ENCODE measurements around the gene CCDC160. TPM values are rescaled to one million over a fixed set of nuclear protein-coding genes. Genes with fewer than 3 reads are reported as not detected.

The CCDC160 gene
- total and polyA plus RNA-seq, 2 of the 8 experiments (the other 6 are each of a cell fraction or from before 2014, with no cell fraction given), result 0.92 to 2.6 TPM

DNA sequence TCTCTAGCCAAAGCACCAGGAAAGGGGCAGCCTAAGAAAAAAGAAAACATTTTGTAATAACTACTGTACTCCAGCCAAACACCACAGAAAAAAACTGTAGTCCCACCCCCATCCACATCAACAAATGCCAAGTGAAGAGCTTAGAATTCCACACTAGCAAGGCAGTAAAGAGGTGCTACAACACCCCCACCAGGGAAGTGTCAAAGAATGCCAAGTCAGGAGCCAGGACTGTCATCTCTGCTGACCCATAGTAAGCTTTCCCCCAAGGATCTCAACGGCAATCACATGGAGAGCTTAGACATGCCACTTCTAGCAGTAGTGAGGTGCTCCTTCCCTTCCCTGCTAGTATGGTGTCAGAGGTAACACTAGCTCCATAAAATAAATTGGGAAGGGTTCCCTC, 34.4 kb upstream of the CCDC160 start:
- H3K18ac ChIP-seq (ENCODE audit: extremely low read depth, low read length), result no peak overlapping the region
- H3K79me1 ChIP-seq (ENCODE audit: low read depth, low read length), result no peaks in the 10 kb centered on the region
- no peak overlapping the region for H2AK5ac ChIP-seq (ENCODE audit: low read depth, low read length)
- DNase-seq (ENCODE audit: low read depth in 1 of 2, low spot score in 2 of 2) (no peak), FAIRE-seq (peak; percentile 81)
- no peak overlapping the region for H4K5ac ChIP-seq (ENCODE audit: insufficient read length, low read depth, low read length)
- no peaks in the 10 kb centered on the region for H3K23me2 ChIP-seq (ENCODE audit: low read depth, low read length)
- no peak overlapping the region for H3K4me2 ChIP-seq (ENCODE audit: insufficient read depth in 1 of 2, low read depth in 2 of 2, low read length in 2 of 2)
- ChIA-PET POLR2A (ENCODE audit: partially characterized antibody) (no interaction called here), CTCF (ENCODE audit: partially characterized antibody) (interaction anchor here (1.1 kb wide), 1 partner anchor 38 kb away, joined by 3 read pairs; no protein-coding TSS in a partner anchor)
- no peaks in the 10 kb centered on the region for H3K27me3 ChIP-seq (replicated peaks in 1 of 4; ENCODE audit: control insufficient read depth in 3 of 4, extremely low read depth in 1 of 4, insufficient read depth in 3 of 4, low read length in 3 of 4)
- no peaks in the 10 kb centered on the region for H3K79me2 ChIP-seq (ENCODE audit: control insufficient read depth in 1 of 2, insufficient read depth in 2 of 2, low read length in 2 of 2)
- H4K8ac ChIP-seq (ENCODE audit: extremely low read depth, insufficient read depth, low read length), result no peak overlapping the region
- 78% methylated on average over 1 of the region's 1 CpG; no CpG with 5 or more reads in 1 of the 2 experiments for WGBS, 2 experiments (ENCODE audit: extremely low coverage in 1 of 2, insufficient coverage in 1 of 2, insufficient read length in 1 of 2, insufficient replicate concordance in 2 of 2, low coverage in 1 of 2, low lambda C conversion rate in 2 of 2, missing lambda C conversion rate in 1 of 2)
- H3K4ac ChIP-seq (replicated peaks; ENCODE audit: insufficient read length, low read depth, low read length), result no peak overlapping the region
- TF ChIP-seq POU5F1 (IDR thresholded peaks at IDR 0.05; ENCODE audit: low read depth, low read length), result no peak
- no peak for TF ChIP-seq ZNF274 (IDR thresholded peaks at IDR 0.05; ENCODE audit: borderline replicate concordance, extremely low read depth, low read length)
- no peak for TF ChIP-seq YY1 (IDR thresholded peaks at IDR 0.05; ENCODE audit: low read depth, low read length)
- no peak for TF ChIP-seq SP4 (IDR thresholded peaks at IDR 0.05; ENCODE audit: low read length)
- TF ChIP-seq HDAC6 (IDR thresholded peaks at IDR 0.05; ENCODE audit: low read depth, low read length), result no peak
- no peak for TF ChIP-seq NRF1 (IDR thresholded peaks at IDR 0.05; ENCODE audit: low read depth, low read length)
- no peak for TF ChIP-seq FOSL1 (IDR thresholded peaks at IDR 0.05; ENCODE audit: insufficient read depth, low read depth, low read length)
- H3K9ac ChIP-seq (replicated peaks in 1 of 4; ENCODE audit: extremely low read depth in 1 of 4, low read depth in 3 of 4, low read length in 3 of 4), result no peak overlapping the region
- no peak overlapping the region for H2AFZ ChIP-seq (ENCODE audit: low read length)
- H3K27ac ChIP-seq (ENCODE audit: low read depth, low read length), result no peak overlapping the region
- no peaks in the 10 kb centered on the region for H3K36me3 ChIP-seq (ENCODE audit: control insufficient read depth in 2 of 4, insufficient read depth in 4 of 4, low read length in 3 of 4)
- H3K4me3 ChIP-seq (ENCODE audit: extremely low read depth in 1 of 4, insufficient read depth in 2 of 4, low read depth in 3 of 4, low read length in 4 of 4), result no peak overlapping the region
- H3K56ac ChIP-seq (replicated peaks; ENCODE audit: insufficient read length, low read depth, low read length), result no peak overlapping the region
- no peak overlapping the region for H3K14ac ChIP-seq (ENCODE audit: insufficient read length)
- no peak overlapping the region for H2BK12ac ChIP-seq (ENCODE audit: low read depth, low read length)
- H2BK5ac ChIP-seq (ENCODE audit: low read depth, low read length), result no peak overlapping the region
- H4K20me1 ChIP-seq (replicated peaks in 1 of 2; ENCODE audit: control insufficient read depth in 1 of 2, insufficient read depth in 2 of 2, low read length in 2 of 2), result no peaks in the 10 kb centered on the region
- no peak overlapping the region for H2BK20ac ChIP-seq (ENCODE audit: low read length)
- H2BK120ac ChIP-seq (replicated peaks; ENCODE audit: low read depth, low read length), result no peak overlapping the region
- no peaks in the 10 kb centered on the region for H3K4me1 ChIP-seq (replicated peaks in 1 of 4; ENCODE audit: control insufficient read depth in 3 of 4, insufficient read depth in 4 of 4, low read length in 3 of 4)
- no peak overlapping the region for H2BK15ac ChIP-seq (ENCODE audit: low read length)
- H4K91ac ChIP-seq (replicated peaks; ENCODE audit: insufficient read length, low read length), result no peak overlapping the region
- no peaks in the 10 kb centered on the region for H3K9me3 ChIP-seq (ENCODE audit: insufficient read depth in 2 of 2, low read depth in 1 of 2, low read length in 1 of 2)
- H3K23ac ChIP-seq (ENCODE audit: insufficient read length), result no peak overlapping the region

Data from H1 (cell line).